ENCODE data around the gene PALM3.

DNA sequence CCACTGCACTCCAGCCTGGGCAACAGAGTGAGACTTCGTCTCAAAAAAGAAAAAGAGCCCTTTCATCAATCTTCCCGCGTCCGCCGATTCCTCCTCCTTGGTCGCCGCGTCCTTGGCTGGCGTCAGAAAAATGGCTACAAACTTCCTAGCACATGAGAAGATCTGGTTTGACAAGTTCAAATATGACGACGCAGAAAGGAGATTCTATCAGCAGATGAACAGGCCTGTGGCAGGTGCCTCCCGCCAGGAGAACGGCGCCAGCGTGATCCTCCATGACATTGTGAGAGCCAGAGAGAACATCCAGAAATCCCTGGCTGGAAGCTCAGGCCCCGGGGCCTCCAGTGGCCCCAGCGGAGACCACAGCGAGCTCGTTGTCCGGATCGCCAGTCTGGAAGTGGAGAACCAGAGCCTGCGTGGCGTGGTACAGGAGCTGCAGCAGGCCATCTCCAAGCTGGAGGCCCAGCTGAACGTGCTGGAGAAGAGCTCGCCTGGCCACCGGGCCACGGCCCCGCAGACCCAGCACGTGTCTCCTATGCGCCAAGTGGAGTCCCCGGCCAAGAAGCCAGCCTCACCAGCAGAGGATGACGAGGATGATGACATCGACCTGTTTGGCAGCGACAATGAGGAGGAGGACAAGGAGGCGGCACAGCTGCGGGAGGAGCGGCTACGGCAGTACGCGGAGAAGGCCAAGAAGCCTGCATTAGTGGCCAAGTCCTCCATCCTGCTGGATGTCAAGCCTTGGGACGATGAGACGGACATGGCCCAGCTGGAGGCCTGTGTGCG is 8.6 kb upstream of the PALM3 start:
- TF ChIP-seq EZH2 (IDR thresholded peaks at IDR 0.05; ENCODE audit: borderline replicate concordance, low read length): no peak
- TF ChIP-seq, protein P1, sequence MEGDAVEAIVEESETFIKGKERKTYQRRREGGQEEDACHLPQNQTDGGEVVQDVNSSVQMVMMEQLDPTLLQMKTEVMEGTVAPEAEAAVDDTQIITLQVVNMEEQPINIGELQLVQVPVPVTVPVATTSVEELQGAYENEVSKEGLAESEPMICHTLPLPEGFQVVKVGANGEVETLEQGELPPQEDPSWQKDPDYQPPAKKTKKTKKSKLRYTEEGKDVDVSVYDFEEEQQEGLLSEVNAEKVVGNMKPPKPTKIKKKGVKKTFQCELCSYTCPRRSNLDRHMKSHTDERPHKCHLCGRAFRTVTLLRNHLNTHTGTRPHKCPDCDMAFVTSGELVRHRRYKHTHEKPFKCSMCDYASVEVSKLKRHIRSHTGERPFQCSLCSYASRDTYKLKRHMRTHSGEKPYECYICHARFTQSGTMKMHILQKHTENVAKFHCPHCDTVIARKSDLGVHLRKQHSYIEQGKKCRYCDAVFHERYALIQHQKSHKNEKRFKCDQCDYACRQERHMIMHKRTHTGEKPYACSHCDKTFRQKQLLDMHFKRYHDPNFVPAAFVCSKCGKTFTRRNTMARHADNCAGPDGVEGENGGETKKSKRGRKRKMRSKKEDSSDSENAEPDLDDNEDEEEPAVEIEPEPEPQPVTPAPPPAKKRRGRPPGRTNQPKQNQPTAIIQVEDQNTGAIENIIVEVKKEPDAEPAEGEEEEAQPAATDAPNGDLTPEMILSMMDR (IDR thresholded peaks at IDR 0.05; ENCODE audit: low read length): no peak

All from OCI-LY1 (cell line).